GM23248 (cell line): ENCODE measurements around the gene OR7C1. TPM values are rescaled to one million over a fixed set of nuclear protein-coding genes. Genes with fewer than 3 reads are reported as not detected.
"Not testable (repeated sequence)": the region's sequence is repeated elsewhere in the genome, so short reads cannot be mapped to it uniquely, and the experiment has no call there.

Experiments used
- DNase-seq: peaks from one replicate; pipeline ENCODE4 v3.0.0-alpha.2; 2015
- H2AFZ ChIP-seq: fragments of 200-600 bp; sonication (generic); 2 replicates; pipeline ENCODE4 v1.6.1; 2016; ENCODE audit warnings: antibody characterized with exemption
- H3F3A ChIP-seq: fragments of 200-600 bp; sonication (generic); 2 replicates; pipeline ENCODE4 v1.6.1; 2016; ENCODE audit warnings: mild to moderate bottlenecking, antibody characterized with exemption, mixed run types; ENCODE audit not compliant: insufficient read depth
- H3K27ac ChIP-seq: fragments of 200-600 bp; sonication (generic); 2 replicates; pipeline ENCODE4 v1.5.1; 2016; ENCODE audit warnings: mild to moderate bottlenecking
- H3K27me3 ChIP-seq: fragments of 200-600 bp; sonication (generic); replicated peaks from 2 replicates; pipeline ENCODE4 v1.6.1; 2016; ENCODE audit warnings: mild to moderate bottlenecking; ENCODE audit not compliant: insufficient read depth
- H3K36me3 ChIP-seq: fragments of 200-600 bp; sonication (generic); 2 replicates; pipeline ENCODE4 v1.6.1; 2016; ENCODE audit warnings: low read depth, mild to moderate bottlenecking
- H3K4me1 ChIP-seq: fragments of 200-600 bp; sonication (generic); 2 replicates; pipeline ENCODE4 v1.6.1; 2016; ENCODE audit warnings: mild to moderate bottlenecking; ENCODE audit not compliant: insufficient read depth
- H3K4me2 ChIP-seq: fragments of 200-600 bp; sonication (generic); one replicate; pipeline ENCODE4 v1.6.1; 2016; ENCODE audit warnings: mild to moderate bottlenecking; ENCODE audit not compliant: unreplicated experiment
- H3K4me3 ChIP-seq: fragments of 200-600 bp; sonication (generic); 2 replicates; pipeline ENCODE4 v1.5.1; 2016; ENCODE audit warnings: mild to moderate bottlenecking
- H3K79me2 ChIP-seq: fragments of 200-600 bp; sonication (generic); 2 replicates; pipeline ENCODE4 v1.6.1; 2016; ENCODE audit warnings: mild to moderate bottlenecking; ENCODE audit not compliant: insufficient read depth
- H3K9ac ChIP-seq: fragments of 200-600 bp; sonication (generic); 2 replicates; pipeline ENCODE4 v1.6.1; 2016; ENCODE audit warnings: mild to moderate bottlenecking
- H3K9me2 ChIP-seq: fragments of 200-600 bp; sonication (generic); 2 replicates; pipeline ENCODE4 v1.6.1; 2016; ENCODE audit warnings: mixed run types, mild to moderate bottlenecking, moderate library complexity; ENCODE audit not compliant: insufficient read depth
- H3K9me3 ChIP-seq: fragments of 200-600 bp; sonication (generic); one replicate; pipeline ENCODE4 v1.6.1; 2017; ENCODE audit warnings: low read depth
- H4K20me1 ChIP-seq: fragments of 200-600 bp; sonication (generic); 2 replicates; pipeline ENCODE4 v1.6.0; 2016; ENCODE audit not compliant: insufficient read depth
- EZH2 ChIP-seq: fragments of 200-600 bp; sonication (generic); IDR thresholded peaks from 2 replicates; pipeline ENCODE4 v1.6.1; 2018; ENCODE audit warnings: antibody characterized with exemption, mild to moderate bottlenecking; ENCODE audit not compliant: insufficient read depth, poor library complexity, severe bottlenecking
- EZH2phosphoT487 ChIP-seq: fragments of 200-600 bp; sonication (generic); IDR thresholded peaks from 2 replicates; pipeline ENCODE4 v1.6.1; 2018; ENCODE audit warnings: antibody characterized with exemption, moderate library complexity, mild to moderate bottlenecking, low read depth; ENCODE audit not compliant: insufficient read depth
- WGBS, 2 experiments: methylation state at CpG; one replicate each; pipeline ENCODE4 v1.1.6; 2015 to 2017; ENCODE audit warnings: low lambda C conversion rate in 2 of 2, low coverage in 1 of 2; ENCODE audit errors: missing lambda C conversion rate in 2 of 2; 5-methylcytosine and 5-hydroxymethylcytosine counted together
- in situ Hi-C: fragments of 300-500 bp; cut with MboI; formaldehyde crosslinking; loops from 2 replicates; pipeline ENCODE4 v1.15.0; 2020
- polyA plus RNA-seq: library from polyadenylated mRNA; unstranded; fragments of >200 nt; fragmentation: Nextera tagmentation; extraction: Ambion mirVana; gene quantifications from 2 replicates; pipeline ENCODE4 v1.2.1, GENCODE V29; 2016
- total RNA-seq: library from RNA; depleted of rRNA; stranded (reverse); fragments of >200 nt; shearing (Covaris generic); gene quantifications from 2 replicates; pipeline ENCODE4 v1.2.3, GENCODE V29; 2014

The OR7C1 gene
- total and polyA plus RNA-seq, 2 experiments from 2014 or later: not detected

DNA sequence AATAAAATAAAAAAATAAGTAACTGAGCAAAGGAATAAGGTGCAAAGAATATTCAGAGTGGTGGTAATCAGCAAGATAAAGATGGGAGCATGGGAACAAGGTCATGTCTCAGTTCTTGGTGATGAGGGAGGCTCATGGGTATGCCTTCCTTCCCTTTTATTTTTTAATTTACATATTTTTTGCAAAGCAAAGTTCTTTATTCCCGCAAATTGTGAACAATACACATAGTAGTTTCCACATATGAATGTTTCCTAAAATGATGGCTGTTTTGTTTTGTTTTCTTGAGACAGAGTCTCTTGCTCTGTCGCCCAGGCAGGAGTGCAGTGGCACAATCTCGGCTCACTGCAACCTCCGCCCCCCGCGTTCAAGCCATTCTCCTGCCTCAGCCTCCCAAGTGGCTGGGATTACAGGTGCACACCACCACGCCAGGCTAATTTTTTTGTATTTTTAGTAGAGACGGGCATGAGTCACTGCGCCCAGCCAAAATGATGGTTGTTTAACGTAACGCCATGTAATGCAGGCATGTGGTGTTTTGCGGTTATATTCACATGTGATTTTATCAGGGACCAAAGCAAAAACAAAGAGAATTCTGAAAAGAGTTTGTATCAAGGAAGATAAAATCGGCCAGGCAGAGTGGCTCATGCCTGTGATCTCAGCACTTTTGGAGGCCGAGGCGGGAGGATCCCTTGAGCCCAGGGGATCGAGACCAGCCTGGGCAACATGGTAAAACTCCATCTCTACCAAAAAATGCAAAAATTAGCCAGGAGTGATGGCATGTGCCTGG lies 52.2 kb downstream of the OR7C1 start:
- H3K9me2 ChIP-seq: no peaks in the 10 kb centered on the region
- no peak overlapping the region for H3K9ac ChIP-seq
- no peaks in the 10 kb centered on the region for H3K36me3 ChIP-seq
- H3K27me3 ChIP-seq: no peaks in the 10 kb centered on the region
- no peaks in the 10 kb centered on the region for H3K79me2 ChIP-seq
- TF ChIP-seq EZH2: no peak
- TF ChIP-seq EZH2phosphoT487: no peak
- no peaks in the 10 kb centered on the region for H3F3A ChIP-seq
- no peak overlapping the region for H2AFZ ChIP-seq
- WGBS, 2 experiments: 58 to 60% methylated on average over 16 of the region's 16 CpGs
- no peaks in the 10 kb centered on the region for H4K20me1 ChIP-seq
- H3K9me3 ChIP-seq: no peaks in the 10 kb centered on the region
- 0 out of 2 replicates have a peak, but pooled peaks cover 3% of the 10 kb centered on the region for H3K4me1 ChIP-seq
- no peak overlapping the region for H3K4me3 ChIP-seq
- no peak overlapping the region for H3K4me2 ChIP-seq
- DNase-seq: no peak
- in situ Hi-C loops: no loop called here
- H3K27ac ChIP-seq: no peak overlapping the region

DNA sequence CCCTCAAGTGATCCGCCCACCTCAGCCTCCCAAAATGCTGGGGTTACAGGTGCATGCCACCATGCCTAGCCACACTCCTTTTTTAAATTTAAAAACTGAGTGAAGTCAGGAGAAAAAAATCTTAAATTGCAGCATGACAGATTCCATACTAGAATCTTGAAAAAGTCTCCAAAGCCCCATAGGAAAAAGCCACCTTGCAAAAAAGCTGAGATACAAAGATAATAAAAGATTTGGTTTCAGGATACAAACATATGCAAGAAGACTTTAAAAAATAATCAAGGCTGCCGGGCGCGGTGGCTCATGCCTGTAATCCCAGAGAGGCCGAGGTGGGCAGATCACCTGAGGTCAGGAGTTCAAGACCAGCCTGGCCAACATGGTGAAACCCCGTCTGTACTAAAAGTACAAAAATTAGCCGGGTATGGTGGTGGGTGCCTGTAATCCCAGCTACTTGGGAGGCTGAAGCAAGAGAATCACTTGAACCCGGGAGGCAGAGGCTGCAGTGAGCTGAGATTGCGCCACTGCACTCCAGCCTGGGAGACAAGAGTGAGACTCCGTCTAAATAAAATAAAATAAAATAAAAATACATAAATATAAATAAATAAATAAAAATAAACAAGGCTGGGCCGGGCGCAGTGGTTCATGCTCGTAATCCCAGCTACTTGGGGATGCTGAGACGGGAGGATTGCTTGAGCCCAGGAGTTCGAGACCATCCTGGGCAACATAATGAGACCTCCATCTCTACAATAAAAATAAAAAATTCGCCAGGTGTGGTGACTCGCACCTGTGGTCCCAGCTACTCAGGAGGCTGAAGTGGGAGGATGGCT lies 53.1 kb downstream of the OR7C1 start:
- H3K4me1 ChIP-seq: not testable (repeated sequence)

DNA sequence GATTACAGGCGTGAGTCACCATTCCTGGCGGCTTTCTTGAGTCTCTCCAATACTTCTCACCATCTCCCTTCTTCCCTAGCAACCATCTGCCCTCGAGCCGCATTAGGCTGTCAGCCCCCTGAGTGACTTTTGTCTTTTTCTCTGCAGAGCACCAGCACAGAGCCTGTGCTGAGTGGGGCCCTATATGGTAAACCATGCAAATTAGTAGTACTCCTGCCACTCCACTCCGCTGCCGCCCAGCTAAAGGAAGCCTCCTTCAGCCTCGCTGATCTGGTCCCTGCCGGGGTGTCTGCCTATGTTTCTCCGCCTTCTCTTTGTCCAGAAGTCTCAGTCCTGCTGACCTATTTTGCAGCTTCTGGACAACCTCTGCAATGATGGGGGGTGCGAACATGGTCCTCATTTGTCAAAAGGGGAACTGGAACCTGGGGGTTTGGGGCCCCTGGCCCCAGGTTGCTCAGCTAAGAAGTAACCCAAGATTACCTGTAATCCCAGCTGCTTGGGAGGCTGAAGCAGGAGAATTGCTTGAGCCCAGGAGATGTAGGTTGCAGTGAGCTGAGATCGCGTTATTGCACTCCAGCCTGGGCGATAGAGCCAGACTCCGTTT lies 54.3 kb downstream of the OR7C1 start:
- H3F3A ChIP-seq, H3K4me1 ChIP-seq, H3K79me2 ChIP-seq, H3K27ac ChIP-seq, H3K9ac ChIP-seq, H3K27me3 ChIP-seq, H3K4me2 ChIP-seq, H3K9me2 ChIP-seq, in situ Hi-C loops, H3K4me3 ChIP-seq, H3K9me3 ChIP-seq, H4K20me1 ChIP-seq, H3K36me3 ChIP-seq, DNase-seq, H2AFZ ChIP-seq: not testable (repeated sequence)
- WGBS, 2 experiments: 25 to 28% methylated on average over 12 of the region's 14 CpGs

More for the DNA sequence above, 53.1 kb downstream of the OR7C1 start:
- H3F3A ChIP-seq, H3K27ac ChIP-seq, H3K79me2 ChIP-seq, H3K27me3 ChIP-seq, H3K9me3 ChIP-seq, H3K9me2 ChIP-seq, H3K9ac ChIP-seq, H2AFZ ChIP-seq, DNase-seq, in situ Hi-C loops, H3K4me2 ChIP-seq, H4K20me1 ChIP-seq, H3K4me3 ChIP-seq, H3K36me3 ChIP-seq: not testable (repeated sequence)
- WGBS, 2 experiments: 55 to 57% methylated on average over 17 of the region's 17 CpGs

DNA sequence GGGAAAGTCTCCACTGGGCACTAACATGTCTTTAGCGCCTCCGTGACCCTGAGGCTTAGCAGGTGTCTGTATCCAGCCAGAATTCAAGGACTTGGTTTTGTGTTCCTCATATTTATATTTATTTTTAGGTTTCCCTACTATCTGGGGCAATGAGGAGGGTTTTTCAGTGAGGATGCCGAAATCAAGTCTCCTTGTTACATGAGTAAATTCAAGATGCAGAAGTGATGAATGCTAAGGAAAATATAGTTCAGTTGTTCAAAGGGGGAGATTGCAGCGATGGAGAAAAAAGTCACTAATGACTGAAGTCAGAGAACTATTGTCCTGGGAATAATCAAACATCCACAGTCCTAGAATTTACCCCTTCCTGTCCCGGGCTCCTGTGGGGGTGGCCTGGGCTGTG lies 55.8 kb downstream of the OR7C1 start:
- H3K79me2 ChIP-seq: no peaks in the 10 kb centered on the region
- no peak for TF ChIP-seq EZH2phosphoT487
- no peak for TF ChIP-seq EZH2
- no peaks in the 10 kb centered on the region for H4K20me1 ChIP-seq
- H3K36me3 ChIP-seq: no peaks in the 10 kb centered on the region
- no peaks in the 10 kb centered on the region for H3F3A ChIP-seq
- H2AFZ ChIP-seq: no peak overlapping the region
- WGBS, 2 experiments: 9 to 11% methylated on average over 5 of the region's 5 CpGs
- H3K9ac ChIP-seq: no peak overlapping the region
- no peak overlapping the region for H3K4me2 ChIP-seq
- H3K4me3 ChIP-seq: no peak overlapping the region
- no peak overlapping the region for H3K27ac ChIP-seq
- no peaks in the 10 kb centered on the region for H3K9me3 ChIP-seq
- H3K27me3 ChIP-seq: no peaks in the 10 kb centered on the region; the same call in 1 of the 2 replicates
- no peak for DNase-seq
- H3K9me2 ChIP-seq: no peaks in the 10 kb centered on the region
- H3K4me1 ChIP-seq: no peaks in the 10 kb centered on the region
- in situ Hi-C loops: no loop called here

DNA sequence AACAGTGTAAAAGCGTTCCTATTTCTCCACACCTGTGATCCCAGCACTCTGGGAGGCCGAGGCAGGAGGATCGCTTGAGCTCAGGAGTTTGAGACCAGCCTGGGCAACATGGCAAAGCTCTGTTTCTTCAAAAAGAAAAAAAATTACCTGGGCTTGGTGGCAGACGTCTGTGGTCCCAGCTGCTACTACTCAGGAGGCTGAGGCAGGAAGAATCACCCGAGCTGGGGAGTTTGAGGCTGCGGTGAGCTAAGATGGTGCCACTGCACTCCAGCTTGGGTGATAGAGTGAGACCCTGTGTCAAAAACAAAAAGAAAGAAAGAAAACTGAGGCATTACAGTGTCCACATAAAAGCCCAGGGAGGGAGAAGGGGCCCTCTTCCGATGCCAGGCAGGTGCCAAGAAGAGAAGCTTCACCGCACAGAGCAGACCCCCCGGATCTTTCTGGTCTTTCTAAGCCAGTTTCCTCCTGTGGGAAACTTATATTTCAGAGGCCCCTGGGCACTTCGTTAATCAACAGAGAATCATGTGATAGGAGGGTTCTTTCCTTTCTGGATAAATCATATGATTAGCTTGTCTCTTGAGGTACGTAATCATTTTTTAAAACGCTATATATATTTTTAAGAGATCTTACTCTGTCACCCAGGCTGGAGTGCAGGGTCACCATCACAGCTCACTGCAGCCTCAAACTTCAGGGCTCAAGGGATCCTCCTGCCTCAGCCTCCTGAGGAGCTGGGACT lies 56.7 kb downstream of the OR7C1 start, which contains the start of gene ADGRE2:
ADGRE2 (minus strand) TSS at position 451 of the 736 bp plus-strand sequence. CDS start 1,804 bp downstream, outside the sequence.
- H4K20me1 ChIP-seq, H3K4me1 ChIP-seq, DNase-seq, H3K4me3 ChIP-seq, in situ Hi-C loops, H3K9me2 ChIP-seq, H3K79me2 ChIP-seq, H3K4me2 ChIP-seq, H3K9me3 ChIP-seq, H3K27me3 ChIP-seq, H3F3A ChIP-seq, H3K27ac ChIP-seq, H3K9ac ChIP-seq, H2AFZ ChIP-seq, H3K36me3 ChIP-seq: not testable (repeated sequence)
- 44 to 47% methylated on average over 12 of the region's 12 CpGs for WGBS, 2 experiments

DNA sequence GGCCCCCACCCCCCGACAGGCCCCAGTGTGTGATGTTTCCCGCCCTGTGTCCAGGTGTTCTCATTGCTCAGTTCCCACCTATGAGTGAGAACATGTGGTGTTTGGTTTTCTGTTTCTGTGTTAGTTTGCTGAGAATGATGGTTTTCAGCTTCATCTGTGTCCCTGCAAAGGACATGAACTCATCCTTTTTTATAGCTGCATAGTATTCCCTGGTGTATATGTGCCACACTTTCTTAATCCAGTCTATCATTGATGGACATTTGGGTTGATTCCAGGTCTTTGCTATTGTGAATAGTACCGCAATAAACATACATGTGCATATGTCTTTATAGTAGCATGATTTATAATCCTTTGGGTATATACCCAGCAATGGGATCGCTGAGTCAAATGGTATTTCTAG lies 57.3 kb downstream of the OR7C1 start:
- H3K27me3 ChIP-seq, H3K36me3 ChIP-seq, H3F3A ChIP-seq, H3K9me2 ChIP-seq, DNase-seq, H4K20me1 ChIP-seq, H3K27ac ChIP-seq, in situ Hi-C loops, H3K4me3 ChIP-seq, H3K4me2 ChIP-seq, H3K79me2 ChIP-seq, H2AFZ ChIP-seq, H3K9ac ChIP-seq, H3K9me3 ChIP-seq, H3K4me1 ChIP-seq: not testable (repeated sequence)
- 42 to 54% methylated on average over 4 of the region's 4 CpGs for WGBS, 2 experiments
